ENCODE measurements around the gene NRTN.

Gene NRTN

GRCh38 chr19:5790559-5791520 lies 14.0 kb upstream of the NRTN start, which contains the start of gene DUS3L:
TSS of gene DUS3L (minus strand) at chr19:5791163. CDS start at chr19:5791141, 22 bp downstream.
- DNase-seq (ENCODE audit: low read depth in 2 of 2): peak; percentile 91

- DNase-seq (ENCODE audit: low read depth in 2 of 2): no peak
Measured at GRCh38 chr19:5792224-5792623, 12.6 kb upstream of the NRTN start.

GRCh38 chr19:5793188-5793587 lies 11.7 kb upstream of the NRTN start:
- no peak for DNase-seq (ENCODE audit: low read depth in 2 of 2)

DNA sequence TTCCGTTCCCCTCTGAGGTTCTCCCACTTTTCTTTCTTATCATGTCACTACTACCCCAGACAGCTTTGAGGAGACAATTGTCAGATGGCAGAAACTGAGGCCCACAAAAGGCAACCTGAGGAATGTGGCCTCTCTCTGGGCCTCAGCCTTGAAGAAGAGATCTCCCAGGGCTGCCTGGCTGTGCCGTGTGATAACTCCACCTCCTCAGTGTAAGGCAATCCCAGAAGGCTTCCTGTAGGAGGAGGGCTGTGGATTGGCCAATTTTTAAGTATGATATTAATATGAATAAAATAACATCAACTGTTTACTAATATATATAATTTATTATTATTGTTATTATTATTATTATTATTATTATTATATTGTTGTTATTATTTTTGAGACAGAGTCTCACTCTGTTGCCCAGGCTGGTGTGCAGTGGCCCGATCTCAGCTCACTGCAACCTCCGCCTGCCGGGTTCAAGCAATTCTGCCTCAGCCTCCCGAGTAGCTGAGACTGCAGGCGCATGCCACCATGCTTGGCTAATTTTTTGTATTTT lies 9.4 kb upstream of the NRTN start:
- no peak for DNase-seq (ENCODE audit: low read depth in 2 of 2)

GRCh38 chr19:5798244-5798643 lies 6.6 kb upstream of the NRTN start:
- no peak for DNase-seq (ENCODE audit: low read depth in 2 of 2)

DNA sequence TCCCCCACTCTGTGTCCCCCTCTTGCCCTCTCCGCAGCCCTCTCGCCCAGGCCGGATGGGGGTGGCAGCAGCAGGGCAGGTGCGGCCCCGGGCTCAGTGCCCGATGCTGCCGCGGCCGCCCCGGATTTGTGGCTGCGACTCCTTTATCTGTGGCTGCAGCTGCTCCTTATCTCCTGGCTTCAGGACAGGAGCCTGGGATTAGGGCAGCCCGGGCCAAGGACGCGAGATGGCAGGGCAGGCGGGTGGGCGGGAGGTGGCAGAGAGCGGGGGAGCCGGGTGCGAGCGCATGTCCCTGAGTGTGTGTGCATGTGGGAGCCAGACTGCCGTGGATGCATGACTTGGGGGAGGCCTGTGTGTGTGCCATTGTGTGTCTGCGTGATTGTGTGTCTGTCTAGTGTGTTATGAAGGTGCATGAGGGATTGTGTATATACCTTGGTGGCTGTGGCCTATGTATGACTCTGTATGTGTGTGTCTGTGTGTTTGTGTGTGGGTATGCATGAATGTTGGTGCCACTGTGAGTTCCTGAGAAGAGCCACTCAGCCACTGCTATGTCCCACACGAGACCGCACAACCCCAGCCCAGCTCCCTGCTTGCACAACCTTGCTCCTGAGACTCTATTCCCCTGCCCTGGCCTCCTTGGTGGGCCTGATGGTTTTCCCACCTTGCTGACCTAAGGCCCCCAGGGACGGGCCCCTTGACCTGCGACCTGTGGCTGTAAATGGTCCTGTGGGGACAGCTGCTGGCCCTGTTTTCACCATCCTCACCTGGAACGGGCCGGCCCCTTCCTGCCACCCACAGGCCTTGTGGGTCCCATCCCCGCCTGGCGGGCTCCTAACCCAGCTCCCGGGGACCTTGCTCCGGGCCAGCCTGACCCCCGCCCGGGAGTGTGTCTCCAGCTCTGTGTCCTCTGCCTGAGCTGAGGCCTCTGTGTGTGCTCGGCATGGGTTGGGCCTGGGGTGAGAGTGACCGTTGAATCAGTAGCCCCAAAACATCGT lies 5.3 kb upstream of the NRTN start:
- no peak for DNase-seq (ENCODE audit: low read depth in 2 of 2)

- no peak for DNase-seq (ENCODE audit: low read depth in 2 of 2)
Measured at GRCh38 chr19:5800361-5801270, 4.3 kb upstream of the NRTN start.

DNA sequence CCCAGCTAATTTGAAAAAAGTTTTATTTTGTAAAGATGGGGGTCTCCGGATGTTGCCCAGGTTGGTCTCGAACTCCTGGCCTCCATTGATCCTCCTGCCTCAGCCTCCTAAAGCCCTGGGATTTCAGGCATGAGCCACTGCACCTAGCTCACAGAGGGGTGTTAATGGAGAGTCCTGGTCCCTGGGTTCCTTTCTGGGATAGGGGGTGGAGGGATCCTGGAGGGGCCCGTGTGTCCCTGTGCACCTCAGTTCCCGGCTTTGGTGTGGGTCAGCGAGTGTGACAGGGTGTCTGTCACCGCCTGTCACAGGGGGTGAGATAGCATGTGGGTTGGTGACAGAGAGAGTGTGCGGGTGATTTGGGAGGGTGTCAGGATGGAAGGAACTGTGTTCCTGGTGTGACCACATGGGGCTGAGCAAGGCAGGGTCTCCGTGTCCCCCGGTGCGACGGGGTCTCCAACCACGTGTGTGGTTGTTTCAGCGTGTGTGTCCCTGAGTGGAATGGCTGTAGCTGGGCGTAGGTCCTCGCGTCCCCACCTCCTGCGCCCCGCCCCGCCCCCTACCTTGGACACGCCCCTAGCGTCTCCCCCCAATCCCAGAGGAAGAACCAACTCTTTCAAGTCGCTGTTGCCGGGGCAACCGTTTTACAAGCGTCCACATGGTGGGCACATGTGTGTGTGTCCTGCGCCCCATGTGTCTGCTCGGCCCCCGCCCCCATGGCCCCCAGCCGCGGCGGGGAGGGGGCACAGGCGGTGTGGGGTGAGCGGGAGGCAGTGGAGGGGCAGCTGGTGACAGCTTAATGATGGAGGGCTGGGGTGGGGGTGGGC lies 2.9 kb upstream of the NRTN start:
- DNase-seq (ENCODE audit: low read depth in 2 of 2): no peak

DNA sequence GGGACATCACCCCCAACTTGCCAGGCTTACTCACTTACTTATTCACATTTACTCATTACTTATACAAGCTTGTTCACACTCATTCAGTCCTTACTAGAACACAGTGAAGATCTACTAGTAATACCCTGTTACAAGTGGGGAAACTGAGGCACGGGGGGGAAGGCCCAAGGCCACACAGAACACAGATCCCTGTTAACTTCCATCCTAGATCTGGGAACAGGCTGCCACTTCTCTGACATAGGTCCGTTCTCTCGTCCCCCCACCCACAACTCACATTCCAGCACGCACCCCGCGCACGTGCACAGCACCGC lies 1.5 kb upstream of the NRTN start:
- DNase-seq (ENCODE audit: low read depth in 2 of 2): no peak

DNA sequence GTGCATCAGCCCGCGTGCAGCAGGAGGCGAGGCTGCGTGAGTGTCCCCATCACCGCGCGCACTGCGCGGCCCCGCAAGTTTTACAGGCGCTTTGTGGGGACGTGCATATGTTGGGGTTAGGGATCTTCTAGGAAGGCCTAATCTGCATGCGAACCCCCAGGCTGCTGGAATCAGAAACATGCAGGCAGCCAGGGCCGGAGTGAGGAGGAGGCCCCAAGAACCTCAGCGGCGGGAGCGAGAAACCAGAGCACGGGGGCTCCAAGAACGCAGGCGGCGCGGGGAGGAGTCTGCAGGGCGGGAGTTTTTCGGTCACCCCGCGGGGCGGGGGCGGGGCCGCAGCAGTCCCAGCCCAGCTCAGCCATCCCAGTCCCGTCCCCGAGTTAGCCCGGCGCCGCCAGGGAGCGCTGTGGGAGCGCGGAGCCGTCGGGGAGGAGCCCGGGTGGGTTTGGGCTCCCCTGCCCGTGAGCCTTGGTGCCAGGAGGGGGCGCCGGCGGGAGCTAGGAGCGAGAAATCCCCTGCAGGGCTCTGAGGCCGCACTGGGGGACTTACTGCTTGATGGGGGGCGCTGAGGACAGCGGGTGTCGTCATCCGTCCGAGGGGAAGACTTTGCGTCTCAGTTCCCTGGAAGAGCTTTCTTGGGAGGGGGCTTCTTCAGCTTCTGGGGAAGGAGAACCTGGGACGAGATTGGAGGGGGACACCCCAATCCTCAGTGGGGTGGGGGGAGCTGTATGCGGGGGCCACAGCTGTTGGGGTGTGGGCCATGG lies 933 bp upstream of the NRTN start:
- DNase-seq (ENCODE audit: low read depth in 2 of 2): peak; percentile 75 to 80

DNA sequence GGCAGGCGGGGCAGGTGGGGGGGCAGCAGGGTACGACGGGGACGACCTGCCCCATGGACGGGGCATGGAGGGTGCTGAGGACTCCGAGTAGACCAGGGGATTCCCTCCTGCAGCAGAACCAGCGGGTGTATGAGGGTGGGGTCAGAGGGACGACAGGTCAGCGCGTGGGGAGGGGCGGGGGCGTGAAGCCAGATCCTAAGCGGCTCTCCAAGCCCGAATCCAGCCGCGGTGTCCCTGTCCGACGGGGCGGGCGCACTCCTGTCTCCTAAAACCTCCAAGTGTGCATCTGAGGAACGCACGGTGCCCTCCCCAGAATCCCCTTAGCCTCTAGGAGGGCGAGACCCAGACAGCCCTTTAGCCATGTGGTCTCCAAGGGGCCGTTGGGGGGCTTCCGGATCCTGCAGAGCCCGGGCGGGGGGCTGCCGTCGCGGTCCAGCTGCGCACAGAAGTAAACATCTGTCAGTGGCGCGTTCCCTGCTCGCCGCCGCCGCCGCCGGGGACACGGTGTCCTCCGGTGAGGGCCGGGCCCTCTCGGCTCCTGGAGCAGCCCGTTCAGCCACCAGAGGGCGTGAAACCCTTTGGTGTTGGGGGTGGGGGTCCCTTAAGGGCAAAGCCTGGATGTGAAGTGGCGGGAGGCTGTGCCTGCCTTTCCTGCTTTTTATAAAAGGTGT lies 730 bp downstream of the NRTN start:
- no peak for DNase-seq (ENCODE audit: low read depth in 2 of 2)

- DNase-seq (ENCODE audit: low read depth in 2 of 2): no peak
Measured at GRCh38 chr19:5806133-5806489, 1.2 kb downstream of the NRTN start.

DNA sequence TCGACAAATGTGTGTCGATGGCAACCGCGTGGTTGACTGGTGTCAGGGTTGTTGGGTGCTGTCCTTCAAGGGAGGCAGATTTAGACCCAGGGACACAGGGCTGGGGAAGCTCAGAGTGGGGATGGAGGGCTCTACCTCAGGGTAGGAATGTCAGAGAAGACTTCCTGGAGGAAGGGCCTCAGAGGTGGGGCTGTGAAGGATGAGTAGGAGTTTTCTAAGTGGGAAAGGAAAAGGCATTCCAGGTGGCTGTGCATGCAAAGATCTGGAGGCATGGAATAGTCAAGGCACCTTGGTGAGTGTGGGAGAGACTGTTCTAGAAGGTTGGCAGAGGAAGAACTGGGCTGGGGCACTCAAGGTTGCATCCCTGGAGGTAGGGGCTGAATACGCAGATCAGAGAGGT lies 2.0 kb downstream of the NRTN start:
- no peak for DNase-seq (ENCODE audit: low read depth in 2 of 2)

- no peak for DNase-seq (ENCODE audit: low read depth in 2 of 2)
Measured at GRCh38 chr19:5808120-5808816, 3.4 kb downstream of the NRTN start.

GRCh38 chr19:5809053-5809452 lies 4.2 kb downstream of the NRTN start:
- no peak for DNase-seq (ENCODE audit: low read depth in 2 of 2)

DNA sequence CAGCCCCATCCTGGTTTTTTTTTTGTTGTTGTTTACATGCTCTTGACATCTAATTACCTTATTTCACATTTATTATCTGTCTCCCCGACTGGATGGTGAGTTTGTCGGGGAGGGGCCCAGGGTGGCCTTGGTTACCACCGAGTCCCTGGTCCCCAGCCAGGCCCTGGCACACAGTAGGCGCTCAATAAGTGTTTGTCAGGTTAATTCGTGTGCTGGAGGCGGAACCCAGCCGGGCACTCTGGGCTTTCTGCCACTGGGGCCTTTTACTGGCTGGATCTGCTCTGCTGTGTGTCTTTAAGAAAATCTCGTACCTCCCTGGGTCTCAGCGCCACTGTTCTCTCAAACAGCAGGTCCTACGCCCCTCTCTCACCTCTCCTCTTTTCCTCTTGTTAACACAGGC lies 4.6 kb downstream of the NRTN start:
- DNase-seq (ENCODE audit: low read depth in 2 of 2): no peak

DNA sequence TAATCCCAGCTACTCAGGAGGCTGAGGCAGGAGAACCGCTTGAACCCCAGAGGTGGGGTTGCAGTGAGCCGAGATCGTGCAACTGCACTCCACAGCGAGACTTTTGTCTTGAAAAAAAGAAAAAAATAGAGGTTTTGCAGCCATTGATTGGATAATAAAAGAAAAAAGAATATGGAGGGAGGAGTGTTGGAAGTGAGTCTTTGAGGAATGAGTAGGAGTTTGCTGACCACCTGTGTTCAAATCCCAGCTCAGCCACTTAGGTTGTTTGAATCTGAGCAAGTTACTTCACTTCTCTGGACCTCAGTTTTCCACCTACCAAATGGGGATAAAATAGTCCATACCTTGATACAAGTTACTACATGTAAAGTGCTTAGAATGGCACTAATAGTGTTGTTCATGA lies 6.2 kb downstream of the NRTN start:
- DNase-seq (ENCODE audit: low read depth in 2 of 2): no peak

- no peak for DNase-seq (ENCODE audit: low read depth in 2 of 2)
Measured at GRCh38 chr19:5814123-5814851, 9.4 kb downstream of the NRTN start.

Measured in stimulated activated CD8-positive, alpha-beta memory T cell treated with anti-CD3 and anti-CD28 coated beads, Interleukin-15, amount 100 ng/mL, for 4 hours (primary cell).